HEK293T (cell line): Measurements from ENCODE around the gene STARD13.

Experiments
- CTCF ChIA-PET: fragments of 350-600 bp; formaldehyde crosslinking; extraction: SDS; loops from one replicate; lab custom pipeline; 2021; ENCODE audit warnings: antibody characterized with exemption, inconsistent platforms; lab: Yijun Ruan, JAX
- POLR2A ChIA-PET: fragments of 350-600 bp; formaldehyde crosslinking; extraction: SDS; loops from one replicate; lab custom pipeline; 2020; ENCODE audit warnings: antibody characterized with exemption, inconsistent platforms; lab: Yijun Ruan, JAX
- DNase-seq: peaks from one replicate; pipeline ENCODE4 v3.0.0; 2012; ENCODE audit warnings: mixed read lengths; ENCODE audit errors: extremely low spot score
- ARNT ChIP-seq: fragments of 450-650 bp; IDR thresholded peaks from 2 replicates; pipeline ENCODE4 v1.6.1; 2017; ENCODE audit warnings: mild to moderate bottlenecking
- BHLHE40 ChIP-seq: fragments of 450-650 bp; IDR thresholded peaks from 2 replicates; pipeline ENCODE4 v1.6.1; 2016; ENCODE audit warnings: mild to moderate bottlenecking, moderate library complexity, borderline replicate concordance
- CTBP1 ChIP-seq: fragments of 450-650 bp; IDR thresholded peaks from 2 replicates; pipeline ENCODE4 v1.6.1; 2016; ENCODE audit warnings: borderline replicate concordance
- ELF4 ChIP-seq: fragments of 450-650 bp; IDR thresholded peaks from 2 replicates; pipeline ENCODE4 v1.6.1; 2017; ENCODE audit warnings: antibody characterized with exemption
- FOXA1 ChIP-seq: fragments of 450-650 bp; IDR thresholded peaks from 2 replicates; pipeline ENCODE4 v1.6.1; 2016; ENCODE audit warnings: mild to moderate bottlenecking
- FOXK2 ChIP-seq: fragments of 450-650 bp; IDR thresholded peaks from 2 replicates; pipeline ENCODE4 v1.6.1; 2016; ENCODE audit warnings: mild to moderate bottlenecking
- FOXM1 ChIP-seq: fragments of 450-650 bp; IDR thresholded peaks from 2 replicates; pipeline ENCODE4 v1.6.1; 2017; ENCODE audit warnings: mild to moderate bottlenecking, borderline replicate concordance
- HDGF ChIP-seq: fragments of 450-650 bp; IDR thresholded peaks from 2 replicates; pipeline ENCODE4 v1.6.1; 2017; ENCODE audit warnings: antibody characterized with exemption, borderline replicate concordance
- L3MBTL2 ChIP-seq: fragments of 450-650 bp; conservative IDR thresholded peaks from 2 replicates; pipeline ENCODE4 v1.6.1; 2016; ENCODE audit warnings: mild to moderate bottlenecking
- LEF1 ChIP-seq: fragments of 450-650 bp; IDR thresholded peaks from 2 replicates; pipeline ENCODE4 v1.6.1; 2017; ENCODE audit warnings: mild to moderate bottlenecking, borderline replicate concordance
- NFRKB ChIP-seq: fragments of 450-650 bp; IDR thresholded peaks from 2 replicates; pipeline ENCODE4 v1.6.1; 2016; ENCODE audit warnings: mild to moderate bottlenecking, moderate library complexity
- PKNOX1 ChIP-seq: fragments of 450-650 bp; IDR thresholded peaks from 2 replicates; pipeline ENCODE4 v1.6.1; 2016
- SP1 ChIP-seq: fragments of 450-650 bp; IDR thresholded peaks from 2 replicates; pipeline ENCODE4 v1.6.1; 2017
- SUZ12 ChIP-seq: fragments of 450-650 bp; IDR thresholded peaks from 2 replicates; pipeline ENCODE4 v1.6.1; 2016; ENCODE audit warnings: mild to moderate bottlenecking
- TARDBP ChIP-seq: fragments of 450-650 bp; IDR thresholded peaks from 2 replicates; pipeline ENCODE4 v1.6.1; 2016
- ZNF384 ChIP-seq: fragments of 450-650 bp; IDR thresholded peaks from 2 replicates; pipeline ENCODE4 v1.6.1; 2016

The STARD13 gene

GRCh38 chr13:33107361-33107760 lies 178.2 kb downstream of the STARD13 start:
- POLR2A ChIA-PET: no interaction called here

GRCh38 chr13:33106656-33107360 lies 178.7 kb downstream of the STARD13 start:
- DNase-seq: no peak
- POLR2A ChIA-PET: no interaction called here
- CTCF ChIA-PET: no interaction called here
- TF ChIP-seq BHLHE40 (no peak), LEF1 (no peak), ELF4 (no peak), ARNT (no peak), NFRKB (no peak), SP1 (no peak)

More at GRCh38 chr13:33107361-33107760, 178.2 kb downstream of the STARD13 start:
- no peak for DNase-seq
- CTCF ChIA-PET: no interaction called here
- TF ChIP-seq ELF4: no peak
- no peak for TF ChIP-seq CTBP1
- no peak for TF ChIP-seq L3MBTL2
- TF ChIP-seq FOXK2: no peak
- TF ChIP-seq SUZ12: no peak
- TF ChIP-seq SP1: no peak
- no peak for TF ChIP-seq BHLHE40
- TF ChIP-seq ZNF384: no peak
- no peak for TF ChIP-seq FOXA1

- DNase-seq: no peak
- POLR2A ChIA-PET: no interaction called here
- TF ChIP-seq FOXM1: no peak
- no peak for TF ChIP-seq L3MBTL2
- TF ChIP-seq SP1: no peak
- no peak for TF ChIP-seq SUZ12
- no peak for TF ChIP-seq NFRKB
- TF ChIP-seq PKNOX1: no peak
- CTCF ChIA-PET: no interaction called here
Measured at GRCh38 chr13:33105387-33106005, 180.1 kb downstream of the STARD13 start.

- CTCF ChIA-PET: no interaction called here
- TF ChIP-seq FOXK2: no peak
- no peak for TF ChIP-seq LEF1
- no peak for TF ChIP-seq ZNF384
- no peak for TF ChIP-seq NFRKB
- TF ChIP-seq HDGF: no peak
- TF ChIP-seq L3MBTL2: no peak
- TF ChIP-seq SP1: no peak
- TF ChIP-seq TARDBP: no peak
- TF ChIP-seq FOXA1: no peak
- no peak for TF ChIP-seq FOXM1
- no peak for TF ChIP-seq BHLHE40
- TF ChIP-seq ARNT: no peak
- TF ChIP-seq ELF4: no peak
- no peak for TF ChIP-seq PKNOX1
- no peak for TF ChIP-seq SUZ12
- TF ChIP-seq CTBP1: no peak
- POLR2A ChIA-PET: no interaction called here
- no peak for DNase-seq
Measured at GRCh38 chr13:33103457-33103856, 182.1 kb downstream of the STARD13 start.

GRCh38 chr13:33101835-33102234 lies 183.7 kb downstream of the STARD13 start:
- CTCF ChIA-PET: no interaction called here
- TF ChIP-seq HDGF: no peak
- no peak for TF ChIP-seq CTBP1
- no peak for TF ChIP-seq PKNOX1
- TF ChIP-seq NFRKB: no peak
- TF ChIP-seq FOXM1: no peak
- TF ChIP-seq SP1: no peak
- TF ChIP-seq TARDBP: no peak
- TF ChIP-seq ZNF384: no peak
- no peak for TF ChIP-seq ELF4
- no peak for TF ChIP-seq ARNT
- TF ChIP-seq L3MBTL2: no peak
- no peak for TF ChIP-seq FOXK2
- no peak for TF ChIP-seq LEF1
- TF ChIP-seq SUZ12: no peak
- TF ChIP-seq BHLHE40: no peak
- no peak for TF ChIP-seq FOXA1
- DNase-seq: no peak
- POLR2A ChIA-PET: no interaction called here

GRCh38 chr13:33100886-33101285 lies 184.7 kb downstream of the STARD13 start:
- CTCF ChIA-PET: no interaction called here
- no peak for DNase-seq
- no peak for TF ChIP-seq NFRKB
- no peak for TF ChIP-seq ARNT
- no peak for TF ChIP-seq LEF1
- no peak for TF ChIP-seq ZNF384
- no peak for TF ChIP-seq FOXM1
- POLR2A ChIA-PET: no interaction called here
